Keratinocyte (primary cell): ENCODE data around the gene ZBTB24. TPM values are rescaled to one million over a fixed set of nuclear protein-coding genes. Genes with fewer than 3 reads are reported as not detected.

Experiments used
- DNase-seq: peaks from one replicate; pipeline ENCODE4 v3.0.0-alpha.2; 2011; ENCODE audit warnings: low read depth, missing footprints, low spot score
- FAIRE-seq: peaks from 2 replicates; lab custom pipeline; 2011; peaks lifted over from hg19 to GRCh38; lab: Jason Lieb, UNC
- H2AFZ ChIP-seq: 2 replicates; pipeline ENCODE4 v1.6.0; 2012; ENCODE audit warnings: low read length, control low read depth, inconsistent platforms; ENCODE audit not compliant: control insufficient read depth
- H3K27ac ChIP-seq: 2 replicates; pipeline ENCODE4 v1.5.1; 2011; ENCODE audit warnings: low read length; ENCODE audit not compliant: control insufficient read depth, insufficient read depth
- H3K27me3 ChIP-seq: 3 replicates; pipeline ENCODE4 v1.6.0; 2011; ENCODE audit warnings: low read length; ENCODE audit not compliant: control insufficient read depth, insufficient read depth; ENCODE audit errors: extremely low read depth
- H3K36me3 ChIP-seq, 2 experiments: 2 replicates in 1 of 2; 3 replicates in 1 of 2; pipeline ENCODE4 v1.5.1; 2011; ENCODE audit warnings: low read length in 2 of 2, mild to moderate bottlenecking in 1 of 2; ENCODE audit not compliant: control insufficient read depth in 2 of 2, insufficient read depth in 2 of 2; ENCODE audit errors: extremely low read depth in 1 of 2
- H3K4me1 ChIP-seq: 3 replicates; pipeline ENCODE4 v1.5.1; 2011; ENCODE audit warnings: low read length; ENCODE audit not compliant: control insufficient read depth, insufficient read depth; ENCODE audit errors: extremely low read depth
- H3K4me2 ChIP-seq: 3 replicates; pipeline ENCODE4 v1.6.0; 2011; ENCODE audit warnings: low read depth, low read length; ENCODE audit not compliant: control insufficient read depth, insufficient read depth; ENCODE audit errors: extremely low read depth
- H3K4me3 ChIP-seq, 3 experiments: fragments of 200-600 bp in 1 of 3; sonication (generic) in 1 of 3; 2 replicates in 2 of 3; 3 replicates in 1 of 3; pipeline ENCODE4 v1.5.1; 2011 to 2016; ENCODE audit warnings: low read length in 3 of 3, mild to moderate bottlenecking in 3 of 3, control low read depth in 2 of 3, inconsistent platforms in 1 of 3, low read depth in 1 of 3, mixed read lengths in 1 of 3, mixed run types in 1 of 3, moderate library complexity in 1 of 3; ENCODE audit not compliant: control insufficient read depth in 2 of 3, insufficient read depth in 2 of 3; ENCODE audit errors: extremely low read depth in 1 of 3
- H3K79me2 ChIP-seq: 2 replicates; pipeline ENCODE4 v1.6.0; 2012; ENCODE audit warnings: low read length; ENCODE audit not compliant: control insufficient read depth, insufficient read depth
- H3K9ac ChIP-seq: 3 replicates; pipeline ENCODE4 v1.6.0; 2011; ENCODE audit warnings: low read length; ENCODE audit not compliant: control insufficient read depth, insufficient read depth; ENCODE audit errors: extremely low read depth
- H3K9me1 ChIP-seq: 3 replicates; pipeline ENCODE4 v1.6.0; 2011; ENCODE audit warnings: low read length; ENCODE audit not compliant: control insufficient read depth, insufficient read depth; ENCODE audit errors: extremely low read depth
- H3K9me3 ChIP-seq: 2 replicates; pipeline ENCODE4 v1.5.1; 2012; ENCODE audit warnings: low read depth, low read length; ENCODE audit not compliant: control insufficient read depth
- H4K20me1 ChIP-seq: 3 replicates; pipeline ENCODE4 v1.6.0; 2011; ENCODE audit warnings: low read length; ENCODE audit not compliant: control insufficient read depth, insufficient read depth; ENCODE audit errors: extremely low read depth
- CTCF ChIP-seq, 3 experiments: IDR thresholded peaks in 1 of 3; conservative IDR thresholded peaks in 1 of 3; optimal IDR thresholded peaks in 1 of 3; 2 replicates in 2 of 3; 3 replicates in 1 of 3; pipeline versions ENCODE3 to v1.5.1; 2011; ENCODE audit warnings: low read length in 3 of 3, mild to moderate bottlenecking in 3 of 3, moderate library complexity in 2 of 3, control low read depth in 1 of 3, inconsistent platforms in 1 of 3; ENCODE audit not compliant: insufficient read depth in 2 of 3; ENCODE audit errors: extremely low read depth in 1 of 3
- EZH2 ChIP-seq: IDR thresholded peaks from one replicate; pipeline ENCODE4 v1.6.1; 2012; ENCODE audit warnings: inconsistent platforms, mild to moderate bottlenecking, low read length, moderate library complexity
- dilution Hi-C: fragments of 300-500 bp; cut with MboI; formaldehyde crosslinking; loops from one replicate; pipeline ENCODE4 v1.7.0; 2020; ENCODE audit warnings: low sequenced_read_pairs; ENCODE audit not compliant: extremely low pct_ligation_motif_present
- polyA plus RNA-seq, 5 experiments: library from polyadenylated mRNA; depleted of rRNA in 3 of 5; stranded (reverse) in 3 of 5; stranded (forward) in 1 of 5; unstranded in 1 of 5; fragments of >200 nt; gene quantifications; 1 replicate in 1 of 5; 2 replicates in 3 of 5; 3 replicates in 1 of 5; pipeline versions ENCODE4 v1.2.1 to v1.2.3, GENCODE V29; 2011 to 2012; ENCODE audit warnings: missing spikeins in 2 of 5, low read depth in 1 of 5, low replicate concordance in 1 of 5

ZBTB24 gene
- polyA plus RNA-seq, 1 donor (not counting 4 experiments of a cell fraction or from before 2014, with no cell fraction given): 4.6 TPM

- Histone ChIP-seq H3K4me3 (no peak overlapping the region), H4K20me1 (no peaks in the 10 kb centered on the region), H3K27ac (no peak overlapping the region), H3K4me1 (no peaks in the 10 kb centered on the region), H3K36me3 (no peaks in the 10 kb centered on the region), H3K9me1 (no peaks in the 10 kb centered on the region), H2AFZ (no peak overlapping the region), H3K4me2 (no peak overlapping the region), H3K27me3 (no peaks in the 10 kb centered on the region), H3K79me2 (no peaks in the 10 kb centered on the region), H3K9me3 (no peaks in the 10 kb centered on the region), H3K9ac (no peak overlapping the region)
- DNase-seq (no peak), FAIRE-seq (no peak)
- TF ChIP-seq EZH2 (no peak), CTCF (optimal IDR thresholded peaks at IDR 0.05 in 1 of 3, IDR thresholded peaks at IDR 0.05 in 1 of 3, conservative IDR thresholded peaks at IDR 0.05 in 1 of 3; ENCODE audit: extremely low read depth in 1 of 3, insufficient read depth in 2 of 3, low read length in 3 of 3) (no peak)
- dilution Hi-C loops: no loop called here
Measured at GRCh38 chr6:109515781-109516409, 32.9 kb upstream of the ZBTB24 start.

DNA sequence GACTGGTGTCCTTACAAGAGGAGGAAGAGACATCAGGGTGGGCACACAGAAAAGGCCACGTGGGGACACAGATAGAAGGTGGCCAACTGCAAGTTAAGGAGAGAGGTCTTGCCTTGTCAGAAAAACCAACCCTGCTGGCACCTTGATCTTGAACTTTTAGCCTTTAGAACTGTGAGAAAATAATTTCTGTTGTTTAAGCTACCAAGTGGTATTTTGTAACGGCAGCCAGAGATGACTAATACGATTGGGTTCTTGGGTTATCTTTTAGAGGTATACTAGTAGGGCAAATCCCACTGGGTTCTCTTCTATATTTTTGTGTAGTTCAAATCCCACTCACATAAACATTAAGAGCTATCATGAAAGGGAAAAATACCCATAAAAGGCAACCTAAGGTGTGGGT is 31.9 kb upstream of the ZBTB24 start:
- H3K4me1 ChIP-seq: no peaks in the 10 kb centered on the region
- H3K27ac ChIP-seq: no peak overlapping the region
- H3K9ac ChIP-seq: no peak overlapping the region
- H3K4me2 ChIP-seq: no peak overlapping the region
- no peak for DNase-seq
- H4K20me1 ChIP-seq: no peaks in the 10 kb centered on the region
- dilution Hi-C loops: no loop called here
- H3K9me1 ChIP-seq: no peaks in the 10 kb centered on the region
- H2AFZ ChIP-seq: no peak overlapping the region
- H3K9me3 ChIP-seq: no peaks in the 10 kb centered on the region
- H3K36me3 ChIP-seq: no peaks in the 10 kb centered on the region
- no peak for FAIRE-seq
- TF ChIP-seq EZH2 (no peak), CTCF (optimal IDR thresholded peaks at IDR 0.05 in 1 of 3, IDR thresholded peaks at IDR 0.05 in 1 of 3, conservative IDR thresholded peaks at IDR 0.05 in 1 of 3; ENCODE audit: extremely low read depth in 1 of 3, insufficient read depth in 2 of 3, low read length in 3 of 3) (no peak)
- no peaks in the 10 kb centered on the region for H3K79me2 ChIP-seq
- no peak overlapping the region for H3K4me3 ChIP-seq
- no peaks in the 10 kb centered on the region for H3K27me3 ChIP-seq
